ENCODE measurements around the gene IFNE. TPM values are rescaled to one million over a fixed set of nuclear protein-coding genes. Genes with fewer than 3 reads are reported as not detected.
"Not testable (repeated sequence)": the region's sequence is repeated elsewhere in the genome, so short reads cannot be mapped to it uniquely, and the experiment has no call there.

Gene IFNE
- total and polyA plus RNA-seq, 2 donors (not counting 3 experiments of a cell fraction or from before 2014, with no cell fraction given): 0.22 to 1.4 TPM

GRCh38 chr9:21450733-21451394 is 31.2 kb downstream of the IFNE start:
- Histone ChIP-seq H2AFZ (ENCODE audit: low read depth, low read length) (no peak overlapping the region), H3K4me3 (replicated peaks in 1 of 3; ENCODE audit: insufficient read depth in 1 of 3, low read depth in 1 of 3, low read length in 3 of 3) (no peak overlapping the region), H3K27ac (ENCODE audit: insufficient read depth, low read depth, low read length) (no peak overlapping the region), H3K36me3 (ENCODE audit: control insufficient read depth in 2 of 2, extremely low read depth in 1 of 2, insufficient read depth in 2 of 2, low read length in 2 of 2) (no peaks in the 10 kb centered on the region), H3K9me3 (replicated peaks; ENCODE audit: control insufficient read depth, insufficient read depth, low read length) (no peaks in the 10 kb centered on the region), H3K9me1 (replicated peaks; ENCODE audit: control insufficient read depth, extremely low read depth, insufficient read depth, low read length) (no peaks in the 10 kb centered on the region), H4K20me1 (replicated peaks; ENCODE audit: control insufficient read depth, extremely low read depth, insufficient read depth, low read length) (no peaks in the 10 kb centered on the region), H3K4me1 (ENCODE audit: control insufficient read depth, extremely low read depth, insufficient read depth, low read length) (peaks cover 8% of the 10 kb centered on the region), H3K9ac (replicated peaks; ENCODE audit: extremely low read depth, insufficient read depth, low read length) (no peak overlapping the region), H3K27me3 (ENCODE audit: control insufficient read depth in 2 of 2, insufficient read depth in 2 of 2, low read length in 2 of 2) (peaks cover 1 to 9% of the 10 kb centered on the region in 2 experiments), H3K79me2 (ENCODE audit: control insufficient read depth, insufficient read depth, low read length) (no peaks in the 10 kb centered on the region), H3K4me2 (ENCODE audit: insufficient read depth, low read length) (no peak overlapping the region)
- BruUV-seq (replicated peaks): no TSS peak
- dilution Hi-C loops (cut with MboI; ENCODE audit: extremely low pct_ligation_motif_present, low sequenced_read_pairs) (no loop called here), intact Hi-C loops (cut with micrococcal nuclease) (no loop called here)
- FAIRE-seq (no peak), DNase-seq (ENCODE audit: low read depth, low spot score) (no peak)
- ChIA-PET CTCF (interaction anchor here (1.6 kb wide), 1 partner anchor 16 kb away, joined by 5 read pairs; no protein-coding TSS in a partner anchor), POLR2A (no interaction called here)
- TF ChIP-seq CTCF (IDR thresholded peaks at IDR 0.05; ENCODE audit: extremely low read depth in 1 of 2, insufficient read depth in 1 of 2, low read depth in 1 of 2, low read length in 2 of 2) (no peak), FOS (IDR thresholded peaks at IDR 0.05; ENCODE audit: borderline replicate concordance, insufficient read depth, low read length) (no peak), MYC (IDR thresholded peaks at IDR 0.05; ENCODE audit: low read depth, low read length) (no peak), POLR2AphosphoS5 (IDR thresholded peaks at IDR 0.05; ENCODE audit: insufficient read depth, low read depth, low read length) (no peak), POLR2A (IDR thresholded peaks at IDR 0.05; ENCODE audit: low read depth, low read length) (no peak), GATA2 (IDR thresholded peaks at IDR 0.05; ENCODE audit: insufficient read depth, insufficient read length, low read depth, low read length) (no peak), MAX (IDR thresholded peaks at IDR 0.05; ENCODE audit: insufficient read depth, insufficient read length) (no peak), JUN (IDR thresholded peaks at IDR 0.05; ENCODE audit: borderline replicate concordance, insufficient read depth, insufficient read length, low read depth) (no peak)

- dilution Hi-C loops (cut with MboI; ENCODE audit: extremely low pct_ligation_motif_present, low sequenced_read_pairs); intact Hi-C loops (cut with micrococcal nuclease); H3K36me3 ChIP-seq (ENCODE audit: control insufficient read depth in 2 of 2, extremely low read depth in 1 of 2, insufficient read depth in 2 of 2, low read length in 2 of 2); H3K4me2 ChIP-seq (ENCODE audit: insufficient read depth, low read length); H3K4me3 ChIP-seq (replicated peaks in 1 of 3; ENCODE audit: insufficient read depth in 1 of 3, low read depth in 1 of 3, low read length in 3 of 3); H3K4me1 ChIP-seq (ENCODE audit: control insufficient read depth, extremely low read depth, insufficient read depth, low read length); H4K20me1 ChIP-seq (replicated peaks; ENCODE audit: control insufficient read depth, extremely low read depth, insufficient read depth, low read length); DNase-seq (ENCODE audit: low read depth, low spot score); FAIRE-seq; H2AFZ ChIP-seq (ENCODE audit: low read depth, low read length); H3K9me1 ChIP-seq (replicated peaks; ENCODE audit: control insufficient read depth, extremely low read depth, insufficient read depth, low read length); H3K27ac ChIP-seq (ENCODE audit: insufficient read depth, low read depth, low read length); H3K79me2 ChIP-seq (ENCODE audit: control insufficient read depth, insufficient read depth, low read length); BruUV-seq (replicated peaks); H3K9ac ChIP-seq (replicated peaks; ENCODE audit: extremely low read depth, insufficient read depth, low read length); H3K9me3 ChIP-seq (replicated peaks; ENCODE audit: control insufficient read depth, insufficient read depth, low read length); POLR2A ChIA-PET: not testable (repeated sequence)
- H3K27me3 ChIP-seq (ENCODE audit: control insufficient read depth in 2 of 2, insufficient read depth in 2 of 2, low read length in 2 of 2): peaks cover 1 to 17% of the 10 kb centered on the region in 2 experiments
- CTCF ChIA-PET: interaction anchor here (1.6 kb wide), 1 partner anchor 15 kb away, joined by 5 read pairs; no protein-coding TSS in a partner anchor
Measured at GRCh38 chr9:21449312-21449711, 32.8 kb downstream of the IFNE start.

Data from endothelial cell of umbilical vein (primary cell).